HG02973 (cell line): Measurements from ENCODE around the gene TMED1.
"Not testable (repeated sequence)": the region's sequence is repeated elsewhere in the genome, so short reads cannot be mapped to it uniquely, and the experiment has no call there.

Experiments used
- ATAC-seq: cut with Tn5 transposase; IDR thresholded peaks from one replicate; pipeline ENCODE4 v1.9.1; 2021; ENCODE audit warnings: moderate library complexity; ENCODE audit not compliant: unreplicated experiment

Gene TMED1

GRCh38 chr19:10835754-10836478 is at the start of gene TMED1:
TMED1 (minus strand) TSS chr19:10836212; CDS start chr19:10836191, 21 bp downstream.
- peak; percentile 64 for ATAC-seq

- ATAC-seq: no peak
Observed at GRCh38 chr19:10885201-10886169, 49.5 kb upstream of the TMED1 start.

- no peak for ATAC-seq
Observed at GRCh38 chr19:10884274-10884673, 48.3 kb upstream of the TMED1 start.

GRCh38 chr19:10882108-10882457 is 46.1 kb upstream of the TMED1 start:
- no peak for ATAC-seq

GRCh38 chr19:10881403-10882107 is 45.5 kb upstream of the TMED1 start:
- no peak for ATAC-seq

GRCh38 chr19:10878253-10878652 is 42.2 kb upstream of the TMED1 start:
- ATAC-seq: no peak

GRCh38 chr19:10877608-10878007 is 41.6 kb upstream of the TMED1 start:
- ATAC-seq: not testable (repeated sequence)

- ATAC-seq: peak; percentile 54
Observed at GRCh38 chr19:10876459-10877240, 40.6 kb upstream of the TMED1 start.

GRCh38 chr19:10874024-10874423 is 38.0 kb upstream of the TMED1 start:
- no peak for ATAC-seq

- no peak for ATAC-seq
Observed at GRCh38 chr19:10872546-10873107, 36.6 kb upstream of the TMED1 start.

- peak; percentile 11 for ATAC-seq
Observed at GRCh38 chr19:10871711-10872545, 35.9 kb upstream of the TMED1 start.

GRCh38 chr19:10870955-10871603 is 35.1 kb upstream of the TMED1 start, which contains the start of gene CARM1:
CARM1 (plus strand) TSS chr19:10871553; CDS start chr19:10871703, 150 bp downstream.
- peak; percentile 64 for ATAC-seq

- ATAC-seq: no peak
Observed at GRCh38 chr19:10870501-10870954, 34.5 kb upstream of the TMED1 start.

- not testable (repeated sequence) for ATAC-seq
Observed at GRCh38 chr19:10869872-10870311, 33.9 kb upstream of the TMED1 start.

- no peak for ATAC-seq
Observed at GRCh38 chr19:10868872-10869547, 33.0 kb upstream of the TMED1 start.

GRCh38 chr19:10866495-10866894 is 30.5 kb upstream of the TMED1 start:
- no peak for ATAC-seq

GRCh38 chr19:10864538-10864899 is 28.5 kb upstream of the TMED1 start:
- no peak for ATAC-seq

GRCh38 chr19:10863107-10863717 is 27.2 kb upstream of the TMED1 start:
- no peak for ATAC-seq
